Cardiac muscle cell (in vitro differentiated cells and primary cell): ENCODE data around the gene KIFC1. TPM values are rescaled to one million over a fixed set of nuclear protein-coding genes. Genes with fewer than 3 reads are reported as not detected.
A peak's percentile ranks its signal among the peaks of the same experiment; 100 is the strongest.

Source experiments
- DNase-seq, 2 donors: peaks; one replicate each; pipeline versions ENCODE4 v3.0.0 to v3.0.0-alpha.2; 2010 to 2017; ENCODE audit warnings: low read depth in 1 of 2, low spot score in 1 of 2
- H3K27ac ChIP-seq: fragments of 200-600 bp; sonication (generic); 2 replicates; pipeline ENCODE4 v1.5.1; 2016
- H3K27me3 ChIP-seq: fragments of 200-600 bp; sonication (generic); 2 replicates; pipeline ENCODE4 v1.6.0; 2016; ENCODE audit warnings: control low read depth
- H3K36me3 ChIP-seq: fragments of 200-600 bp; sonication (generic); 2 replicates; pipeline ENCODE4 v1.5.1; 2016; ENCODE audit warnings: control low read depth
- H3K4me1 ChIP-seq: fragments of 200-600 bp; sonication (generic); 2 replicates; pipeline ENCODE4 v1.8.1; 2017; ENCODE audit warnings: low read depth, mild to moderate bottlenecking, mixed run types
- H3K4me3 ChIP-seq: fragments of 200-600 bp; sonication (generic); 2 replicates; pipeline ENCODE4 v1.5.1; 2016; ENCODE audit warnings: mild to moderate bottlenecking
- H3K9me3 ChIP-seq: fragments of 200-600 bp; sonication (generic); 2 replicates; pipeline ENCODE4 v1.5.1; 2017; ENCODE audit warnings: low read depth, mild to moderate bottlenecking, control low read depth
- CTCF ChIP-seq: IDR thresholded peaks from 2 replicates; pipeline ENCODE4 v1.5.1; 2012; ENCODE audit warnings: low read depth, mild to moderate bottlenecking, low read length
- polyA plus RNA-seq: library from polyadenylated mRNA; unstranded; fragments of >200 nt; fragmentation: Nextera tagmentation; extraction: Ambion mirVana; gene quantifications from 2 replicates; pipeline ENCODE4 v1.2.1, GENCODE V29; 2016
- total RNA-seq: library from RNA; depleted of rRNA; stranded (reverse); fragments of >200 nt; gene quantifications from 2 replicates; pipeline ENCODE4 v1.2.3, GENCODE V29; 2016

KIFC1 gene
- total and polyA plus RNA-seq, 2 experiments from 2014 or later: 9.4 to 69.2 TPM

GRCh38 chr6:33416386-33417127 lies 24.9 kb downstream of the KIFC1 start:
- Histone ChIP-seq H3K36me3 (peaks cover 29% of the 10 kb centered on the region), H3K27ac (peak overlapping the region; percentile 93), H3K27me3 (no peaks in the 10 kb centered on the region), H3K9me3 (no peaks in the 10 kb centered on the region), H3K4me1 (peaks cover 28% of the 10 kb centered on the region), H3K4me3 (peak overlapping the region; percentile 86)
- no peak for TF ChIP-seq CTCF
- no peak for DNase-seq

GRCh38 chr6:33417128-33417902 lies 25.7 kb downstream of the KIFC1 start:
- peak; percentile 55 to 75 for DNase-seq
- no peaks in the 10 kb centered on the region for H3K27me3 ChIP-seq
- H3K36me3 ChIP-seq: peaks cover 29% of the 10 kb centered on the region
- H3K4me3 ChIP-seq: peak overlapping the region; percentile 86
- no peaks in the 10 kb centered on the region for H3K9me3 ChIP-seq
- peaks cover 28% of the 10 kb centered on the region for H3K4me1 ChIP-seq
- no peak for TF ChIP-seq CTCF
- peak overlapping the region; percentile 93 for H3K27ac ChIP-seq

GRCh38 chr6:33417903-33418689 lies 26.5 kb downstream of the KIFC1 start, which contains the start of gene CUTA:
CUTA (minus strand) TSS chr6:33418107; CDS start chr6:33418000, 107 bp downstream.
- peaks cover 22% of the 10 kb centered on the region for H3K36me3 ChIP-seq
- H3K9me3 ChIP-seq: no peaks in the 10 kb centered on the region
- peak; percentile 27 for TF ChIP-seq CTCF
- peaks cover 28% of the 10 kb centered on the region for H3K4me1 ChIP-seq
- DNase-seq: peak; percentile 99 to 100
- H3K27me3 ChIP-seq: no peaks in the 10 kb centered on the region
- peak within 1 kb of the TSS; percentile 96 for H3K27ac ChIP-seq
- H3K4me3 ChIP-seq: peak within 1 kb of the TSS; percentile 86

GRCh38 chr6:33418690-33419291 lies 27.2 kb downstream of the KIFC1 start:
- Histone ChIP-seq H3K27me3 (no peaks in the 10 kb centered on the region), H3K9me3 (no peaks in the 10 kb centered on the region), H3K4me1 (peaks cover 28% of the 10 kb centered on the region), H3K4me3 (peak overlapping the region; percentile 33), H3K36me3 (peaks cover 19% of the 10 kb centered on the region), H3K27ac (peak overlapping the region; percentile 96)
- peak in 1 of 2 donors; percentile 46 for DNase-seq
- no peak for TF ChIP-seq CTCF
